Measurements from ENCODE around the gene IFT122.

- no peak for TF ChIP-seq CREB1 (IDR thresholded peaks at IDR 0.05; ENCODE audit: low read depth)
- no peak for TF ChIP-seq EP300 (IDR thresholded peaks at IDR 0.05; ENCODE audit: borderline replicate concordance)
- TF ChIP-seq TCF12 (IDR thresholded peaks at IDR 0.05; ENCODE audit: low read depth): no peak
- TF ChIP-seq RAD21 (IDR thresholded peaks at IDR 0.05; ENCODE audit: low read depth): no peak
Observed at GRCh38 chr3:129409541-129409940, 30.5 kb upstream of the IFT122 start.

Data from Ishikawa (cell line).